K562 (cell line): ENCODE results near the gene TSPOAP1. TPM values are rescaled to one million over a fixed set of nuclear protein-coding genes. Genes with fewer than 3 reads are reported as not detected.
A peak's percentile ranks its signal among the peaks of the same experiment; 100 is the strongest.

Experiments
- ARID1B ChIP-seq: fragments of 450-650 bp; IDR thresholded peaks from 2 replicates; pipeline ENCODE4 v1.6.1; 2016; ENCODE audit warnings: antibody characterized with exemption, mild to moderate bottlenecking, inconsistent platforms
- ATF7 ChIP-seq: fragments of 450-650 bp; IDR thresholded peaks from 2 replicates; pipeline ENCODE4 v1.7.1; 2014; ENCODE audit warnings: mild to moderate bottlenecking, moderate library complexity
- CBFA2T2 ChIP-seq: fragments of 450-650 bp; conservative IDR thresholded peaks from 2 replicates; pipeline ENCODE4 v1.6.1; 2017; ENCODE audit warnings: mild to moderate bottlenecking
- CEBPG ChIP-seq, 3 experiments: fragments of 200-800 bp in 1 of 3; sonication (Bioruptor generic) in 1 of 3; sonication (generic) in 1 of 3; formaldehyde crosslinking in 1 of 3; IDR thresholded peaks in 2 of 3; conservative IDR thresholded peaks in 1 of 3; 2 replicates each; pipeline versions ENCODE4 v1.6.1 to v1.8.0; 2016 to 2022; ENCODE audit warnings: missing compliant biosample characterization in 2 of 3, missing genetic modification characterization in 2 of 3, mild to moderate bottlenecking in 1 of 3, missing genetic modification reagents in 1 of 3
- CHD1 ChIP-seq: fragments of 200-600 bp; sonication (generic); IDR thresholded peaks from one replicate; pipeline ENCODE4 v1.6.1; 2012; ENCODE audit warnings: mild to moderate bottlenecking, moderate library complexity, low read length, inconsistent platforms
- CSDE1 ChIP-seq, 2 experiments: fragments of 450-650 bp; IDR thresholded peaks; 2 replicates each; pipeline ENCODE4 v1.6.1; 2016; ENCODE audit warnings: mild to moderate bottlenecking in 1 of 2
- DEAF1 ChIP-seq: fragments of 450-650 bp; formaldehyde crosslinking; IDR thresholded peaks from 2 replicates; pipeline ENCODE4 v1.4.0; 2020; ENCODE audit warnings: mild to moderate bottlenecking, moderate library complexity
- ETV6 ChIP-seq, 3 experiments: fragments of 150-350 bp in 1 of 3; sonication (generic) in 1 of 3; formaldehyde crosslinking in 1 of 3; IDR thresholded peaks; 2 replicates each; pipeline versions ENCODE4 v1.6.1 to v1.8.0; 2014 to 2022; ENCODE audit warnings: borderline replicate concordance in 2 of 3, low read depth in 2 of 3, antibody characterized with exemption in 1 of 3, low read length in 1 of 3, mild to moderate bottlenecking in 1 of 3, missing genetic modification reagents in 1 of 3
- HLTF ChIP-seq: fragments of 450-650 bp; IDR thresholded peaks from 2 replicates; pipeline ENCODE4 v1.6.1; 2016
- HNRNPK ChIP-seq: fragments of 200-400 bp; formaldehyde crosslinking; IDR thresholded peaks from one replicate; pipeline ENCODE4 v1.6.1; 2018; ENCODE audit warnings: mild to moderate bottlenecking, low read depth, low read length; ENCODE audit not compliant: poor library complexity, severe bottlenecking
- LEF1 ChIP-seq: fragments of 450-650 bp; IDR thresholded peaks from 2 replicates; pipeline ENCODE4 v1.6.1; 2016; ENCODE audit warnings: mild to moderate bottlenecking
- MNT ChIP-seq, 2 experiments: fragments of 450-650 bp; conservative IDR thresholded peaks; 2 replicates each; pipeline ENCODE4 v1.6.1; 2017; ENCODE audit warnings: mild to moderate bottlenecking in 2 of 2, moderate library complexity in 2 of 2
- MTA3 ChIP-seq: fragments of 450-650 bp; formaldehyde crosslinking; IDR thresholded peaks from 2 replicates; pipeline ENCODE4 v1.6.1; 2017; ENCODE audit warnings: mild to moderate bottlenecking, borderline replicate concordance
- MXI1 ChIP-seq: IDR thresholded peaks from 2 replicates; pipeline ENCODE4 v1.6.1; 2011; ENCODE audit warnings: low read depth, mild to moderate bottlenecking, improper control_type of control experiment, low read length
- NR2F6 ChIP-seq: fragments of 450-650 bp; formaldehyde crosslinking; IDR thresholded peaks from 2 replicates; pipeline ENCODE4 v1.4.0; 2020; ENCODE audit warnings: mild to moderate bottlenecking
- SAFB ChIP-seq: fragments of 200-400 bp; formaldehyde crosslinking; IDR thresholded peaks from 2 replicates; pipeline ENCODE4 v1.6.1; 2017; ENCODE audit warnings: low read depth, low read length, borderline replicate concordance
- SMAD4 ChIP-seq: fragments of 250-450 bp; sonication (Bioruptor Pico); conservative IDR thresholded peaks from 2 replicates; pipeline ENCODE4 v1.8.0; 2021; ENCODE audit warnings: inconsistent platforms, mild to moderate bottlenecking, moderate library complexity
- SMC3 ChIP-seq: conservative IDR thresholded peaks from 2 replicates; pipeline ENCODE4 v1.6.1; 2011; ENCODE audit warnings: low read depth, low read length, improper control_type of control experiment; ENCODE audit not compliant: insufficient read depth
- THRAP3 ChIP-seq: fragments of 450-650 bp; IDR thresholded peaks from 2 replicates; pipeline ENCODE4 v1.6.1; 2016; ENCODE audit warnings: mild to moderate bottlenecking, inconsistent platforms, borderline replicate concordance
- ZBED1 ChIP-seq: IDR thresholded peaks from 2 replicates; pipeline ENCODE4 v1.6.1; 2014
- ZKSCAN8 ChIP-seq: fragments of 200-800 bp; sonication (Bioruptor generic); IDR thresholded peaks from 2 replicates; pipeline ENCODE4 v1.6.1; 2016; ENCODE audit warnings: missing genetic modification characterization, missing compliant biosample characterization
- ZNF263 ChIP-seq: sonication (generic); formaldehyde crosslinking; IDR thresholded peaks from 2 replicates; pipeline ENCODE4 v1.8.0; 2022; ENCODE audit warnings: mild to moderate bottlenecking, missing genetic modification reagents, borderline replicate concordance
- ZNF551 ChIP-seq: fragments of 250-450 bp; sonication (Bioruptor Pico); IDR thresholded peaks from 2 replicates; pipeline ENCODE4 v1.5.0; 2021; ENCODE audit warnings: mild to moderate bottlenecking, moderate library complexity
- polyA plus RNA-seq, 8 experiments: library from polyadenylated mRNA; depleted of rRNA in 4 of 8; stranded (reverse) in 5 of 8; unstranded in 3 of 8; fragments of >200 nt; fragmentation: Nextera tagmentation in 2 of 8; fragmentation: Illumina TruSeq in 1 of 8; extraction: Ambion mirVana in 2 of 8; extraction: Trizol in 1 of 8; gene quantifications; 2 replicates each; pipeline versions ENCODE4 v1.2.1 to v1.2.3, GENCODE V29; 2011 to 2014; ENCODE audit warnings: inconsistent platforms in 1 of 8, missing spikeins in 1 of 8
- total RNA-seq, 7 experiments: library from RNA; depleted of rRNA in 6 of 7; stranded (reverse); fragments of >200 nt in 6 of 7; fragmentation: Illumina TruSeq in 2 of 7; extraction: Trizol in 2 of 7; gene quantifications; 2 replicates each; pipeline versions ENCODE4 v1.2.1 to v1.2.3, GENCODE V29; 2011 to 2021; ENCODE audit warnings: low replicate concordance in 1 of 7
- TF ChIP-seq, protein P1 (sequence below), 2 experiments: IDR thresholded peaks; 2 replicates each; pipeline ENCODE4 v1.6.1; 2012; ENCODE audit warnings: improper control_type of control experiment in 2 of 2, low read depth in 2 of 2, low read length in 2 of 2, borderline replicate concordance in 1 of 2

The TSPOAP1 gene
- total and polyA plus RNA-seq, 9 of the 15 experiments (the other 6 are each of a cell fraction or from before 2014, with no cell fraction given) = 0.87 to 3.9 (median 1.8) TPM; not detected in 2

DNA sequence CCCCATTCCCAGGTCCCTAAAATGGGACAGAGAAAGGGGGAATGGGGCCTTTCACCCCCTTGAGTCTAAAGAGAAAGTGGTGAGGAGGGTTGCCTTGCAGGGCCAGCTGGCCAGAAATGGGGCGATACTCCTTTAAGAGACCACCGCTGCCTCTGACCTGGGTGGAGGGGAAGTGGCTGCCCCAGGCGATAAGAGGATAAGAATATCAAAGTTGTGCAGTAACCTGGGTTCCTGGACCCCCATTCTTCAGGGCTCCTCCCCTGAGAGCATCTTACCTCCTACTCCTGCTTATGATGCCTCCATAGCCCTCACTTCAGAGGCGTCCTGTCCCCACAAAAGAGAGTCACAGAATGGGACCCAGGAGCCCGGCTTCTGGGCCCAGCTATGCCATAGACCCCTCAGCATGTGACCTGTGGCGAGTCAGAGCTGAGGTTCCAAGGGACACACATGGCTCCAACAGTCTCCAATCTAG lies 5.2 kb upstream of the TSPOAP1 start (continued):
- TF ChIP-seq ZNF263 (no peak), ZKSCAN8 (CRISPR knock-in tag) (no peak), CHD1 (no peak), CBFA2T2 (0 out of 2 replicates have a peak, but pooled peaks have one; percentile 24), SAFB (no peak), MNT (conservative IDR thresholded peaks at IDR 0.05) (0 out of 4 replicates have a peak, but pooled peaks of 1 of the 2 experiments have one; percentile 19), ATF7 (0 out of 2 replicates have a peak, but pooled peaks have one; percentile 18), ETV6 (IDR thresholded peaks at IDR 0.05; ENCODE audit: borderline replicate concordance in 1 of 2, low read depth in 2 of 2, low read length in 1 of 2) (no peak), ETV6 (CRISPR knock-in tag; IDR thresholded peaks at IDR 0.05; ENCODE audit: borderline replicate concordance) (no peak), ZNF551 (no peak), HLTF (no peak), CEBPG (CRISPR knock-in tag; IDR thresholded peaks at IDR 0.05) (no peak), CEBPG (tag; conservative IDR thresholded peaks at IDR 0.05 in 1 of 2, IDR thresholded peaks at IDR 0.05 in 1 of 2) (no peak), LEF1 (no peak), SMC3 (no peak), MXI1 (no peak), THRAP3 (no peak), DEAF1 (CRISPR knock-in tag) (no peak), SMAD4 (CRISPR knock-in tag) (no peak), HNRNPK (no peak), MTA3 (no peak), ZBED1 (no peak), ARID1B (peak; percentile 32; the same call in 1 of the 2 replicates), CSDE1 (IDR thresholded peaks at IDR 0.05) (0 out of 4 replicates have a peak, but pooled peaks of 1 of the 2 experiments have one; percentile 23), NR2F6 (CRISPR knock-in tag) (no peak)
- TF ChIP-seq, protein P1, sequence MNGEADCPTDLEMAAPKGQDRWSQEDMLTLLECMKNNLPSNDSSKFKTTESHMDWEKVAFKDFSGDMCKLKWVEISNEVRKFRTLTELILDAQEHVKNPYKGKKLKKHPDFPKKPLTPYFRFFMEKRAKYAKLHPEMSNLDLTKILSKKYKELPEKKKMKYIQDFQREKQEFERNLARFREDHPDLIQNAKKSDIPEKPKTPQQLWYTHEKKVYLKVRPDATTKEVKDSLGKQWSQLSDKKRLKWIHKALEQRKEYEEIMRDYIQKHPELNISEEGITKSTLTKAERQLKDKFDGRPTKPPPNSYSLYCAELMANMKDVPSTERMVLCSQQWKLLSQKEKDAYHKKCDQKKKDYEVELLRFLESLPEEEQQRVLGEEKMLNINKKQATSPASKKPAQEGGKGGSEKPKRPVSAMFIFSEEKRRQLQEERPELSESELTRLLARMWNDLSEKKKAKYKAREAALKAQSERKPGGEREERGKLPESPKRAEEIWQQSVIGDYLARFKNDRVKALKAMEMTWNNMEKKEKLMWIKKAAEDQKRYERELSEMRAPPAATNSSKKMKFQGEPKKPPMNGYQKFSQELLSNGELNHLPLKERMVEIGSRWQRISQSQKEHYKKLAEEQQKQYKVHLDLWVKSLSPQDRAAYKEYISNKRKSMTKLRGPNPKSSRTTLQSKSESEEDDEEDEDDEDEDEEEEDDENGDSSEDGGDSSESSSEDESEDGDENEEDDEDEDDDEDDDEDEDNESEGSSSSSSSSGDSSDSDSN (IDR thresholded peaks at IDR 0.05; ENCODE audit: borderline replicate concordance in 1 of 2, low read depth in 2 of 2, low read length in 2 of 2) = no peak
